ENCODE measurements around the gene TRRAP.
"Not testable (repeated sequence)": the region's sequence is repeated elsewhere in the genome, so short reads cannot be mapped to it uniquely, and the experiment has no call there.

The TRRAP gene

DNA sequence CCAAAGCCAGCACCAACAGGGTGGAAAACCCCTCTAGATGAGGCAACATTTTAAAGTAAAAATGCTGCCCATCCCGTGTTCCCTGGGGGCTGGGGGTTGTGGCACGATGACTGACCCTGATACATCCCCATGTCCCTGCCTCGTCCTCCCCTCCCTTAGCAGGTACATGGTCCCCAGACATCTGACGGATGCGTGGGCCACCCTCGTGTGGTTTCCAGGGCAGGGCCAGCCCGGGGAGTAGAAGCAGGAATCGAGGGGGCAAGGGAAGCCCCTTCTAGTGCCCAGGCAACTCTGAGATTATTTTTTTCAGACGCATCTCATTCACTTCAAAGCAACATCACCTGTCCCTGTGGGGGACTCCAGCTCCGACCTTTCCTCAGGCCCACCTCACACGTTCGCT lies 12.0 kb upstream of the TRRAP start:
- no peak for DNase-seq

DNA sequence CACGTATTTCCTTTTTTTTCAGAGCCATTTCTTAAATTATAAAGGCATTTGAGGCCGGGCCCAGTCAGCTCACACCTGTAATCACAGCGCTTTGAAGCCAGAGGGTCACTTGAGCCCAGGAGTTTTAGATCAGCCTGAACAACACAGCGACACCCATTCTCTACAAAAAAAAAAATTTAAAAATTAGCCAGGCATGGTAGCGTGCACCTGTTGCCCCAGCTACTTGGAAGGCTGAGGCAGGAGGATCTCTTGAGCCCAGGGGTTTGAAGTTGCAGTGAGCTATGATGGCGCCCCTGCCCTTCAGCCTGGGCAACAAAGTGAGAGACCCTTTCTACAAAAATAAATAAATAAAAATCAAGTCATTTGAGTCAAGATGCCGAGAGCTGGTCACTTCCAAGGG lies 11.6 kb upstream of the TRRAP start:
- no peak for DNase-seq

DNA sequence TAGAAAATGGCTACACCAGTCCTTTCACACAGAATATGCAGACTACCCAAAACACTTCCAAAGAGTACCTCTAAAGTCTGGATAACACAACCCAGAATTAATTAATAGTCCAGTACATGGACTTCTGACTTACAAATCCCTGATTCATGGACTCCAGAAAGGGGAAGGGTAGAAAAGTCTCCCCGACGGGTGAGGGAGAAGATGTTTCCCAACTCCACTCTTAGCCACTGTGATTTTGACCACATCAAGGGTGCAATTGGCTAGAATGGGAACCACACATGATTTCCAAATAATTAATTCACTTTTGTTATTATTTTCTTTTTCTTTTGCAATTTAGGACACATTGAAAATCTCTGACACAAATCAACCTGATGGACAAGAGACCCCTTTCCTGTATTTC lies 9.9 kb upstream of the TRRAP start:
- no peak for DNase-seq

DNA sequence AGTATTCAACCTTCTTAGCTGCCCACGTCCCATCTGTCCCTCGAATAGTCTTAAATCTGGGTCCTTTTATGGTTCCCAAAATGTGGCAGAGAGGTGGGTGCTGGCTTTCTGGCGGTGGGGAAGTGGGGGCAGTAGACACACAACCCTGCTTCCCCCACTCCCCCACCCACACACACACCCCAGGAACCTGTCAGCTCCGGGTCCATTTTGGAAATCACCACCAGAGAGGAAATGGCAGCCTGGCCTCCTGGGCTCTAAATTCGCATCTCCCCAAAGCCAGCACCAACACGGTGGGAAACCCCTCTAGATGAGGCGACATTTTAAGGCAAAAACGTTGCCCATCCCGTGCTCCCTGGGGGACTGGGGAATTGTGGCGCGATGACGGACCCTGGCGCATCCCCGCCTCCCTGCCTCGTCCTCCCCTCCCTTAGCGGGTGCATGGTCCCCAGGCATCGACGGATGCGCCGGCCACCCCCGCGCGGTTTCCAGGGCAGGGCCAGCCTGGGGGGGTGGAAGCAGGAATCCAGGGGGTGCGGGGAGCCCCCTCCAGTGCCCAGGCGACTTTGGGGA lies 9.2 kb upstream of the TRRAP start:
- DNase-seq = peak in 7 of 56 donors; percentile 10 to 59 (median 39)

DNA sequence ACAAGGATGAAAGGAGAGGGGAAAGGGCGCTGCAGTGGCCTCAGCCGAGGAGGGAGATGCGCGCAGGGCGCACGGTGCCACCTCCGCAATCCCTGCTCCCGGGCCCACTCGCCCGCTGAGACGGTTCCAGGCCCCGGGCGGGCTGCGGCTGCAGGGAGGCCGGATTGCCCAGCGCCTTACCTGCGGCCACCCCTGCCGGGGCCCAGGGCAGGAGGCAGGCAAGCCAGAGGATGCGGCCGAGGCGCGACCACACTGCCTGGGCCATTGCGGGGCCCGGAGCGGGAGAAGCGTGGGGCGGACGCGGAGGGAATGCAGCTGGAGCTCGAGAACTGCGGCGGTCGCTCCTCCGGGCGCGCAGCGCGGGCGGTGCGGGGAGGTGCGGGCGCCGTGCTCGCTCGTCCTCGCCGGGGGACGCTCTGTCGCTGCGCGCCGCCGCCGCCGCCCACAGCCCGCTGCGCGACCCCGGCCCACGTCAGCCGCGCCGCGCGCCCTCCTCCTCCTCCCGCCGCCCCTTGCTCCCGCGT lies 8.7 kb upstream of the TRRAP start, which contains the start of gene TMEM130:
Gene TMEM130, minus strand, starts transcription at position 418 of the 524 bp plus-strand sequence. Its CDS starts 153 bp downstream, at position 265.
- peak in 6 of 56 donors; percentile 9 to 60 (median 48) for DNase-seq

DNA sequence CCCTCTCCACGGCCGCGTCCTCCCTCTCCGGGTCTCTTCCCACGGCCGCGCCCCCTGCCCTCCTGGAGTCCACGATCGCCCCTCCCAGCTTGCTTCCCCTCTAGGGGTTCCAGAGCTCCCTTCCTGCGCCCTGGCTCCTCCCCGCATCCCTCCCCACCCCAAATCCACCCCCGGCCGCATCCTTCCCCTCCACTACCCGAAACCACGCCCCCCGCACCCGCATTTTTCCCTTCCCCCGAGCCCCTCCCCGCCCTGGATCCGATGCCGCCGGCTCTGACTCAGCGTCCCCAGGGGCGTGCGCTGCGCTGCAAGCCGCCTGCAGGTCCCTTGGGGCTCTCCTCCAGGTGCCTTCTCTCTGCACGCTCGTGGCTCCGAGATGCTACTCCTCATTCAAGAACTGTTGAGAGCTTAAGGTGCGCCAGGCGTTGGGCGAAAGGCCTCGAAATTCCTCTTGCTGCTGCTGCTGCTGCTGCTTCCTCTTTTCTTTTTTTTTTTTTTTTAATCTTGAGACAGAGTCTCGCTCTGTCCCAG lies 8.1 kb upstream of the TRRAP start:
- peak in 47 of 56 donors; percentile 13 to 84 (median 49) for DNase-seq

DNA sequence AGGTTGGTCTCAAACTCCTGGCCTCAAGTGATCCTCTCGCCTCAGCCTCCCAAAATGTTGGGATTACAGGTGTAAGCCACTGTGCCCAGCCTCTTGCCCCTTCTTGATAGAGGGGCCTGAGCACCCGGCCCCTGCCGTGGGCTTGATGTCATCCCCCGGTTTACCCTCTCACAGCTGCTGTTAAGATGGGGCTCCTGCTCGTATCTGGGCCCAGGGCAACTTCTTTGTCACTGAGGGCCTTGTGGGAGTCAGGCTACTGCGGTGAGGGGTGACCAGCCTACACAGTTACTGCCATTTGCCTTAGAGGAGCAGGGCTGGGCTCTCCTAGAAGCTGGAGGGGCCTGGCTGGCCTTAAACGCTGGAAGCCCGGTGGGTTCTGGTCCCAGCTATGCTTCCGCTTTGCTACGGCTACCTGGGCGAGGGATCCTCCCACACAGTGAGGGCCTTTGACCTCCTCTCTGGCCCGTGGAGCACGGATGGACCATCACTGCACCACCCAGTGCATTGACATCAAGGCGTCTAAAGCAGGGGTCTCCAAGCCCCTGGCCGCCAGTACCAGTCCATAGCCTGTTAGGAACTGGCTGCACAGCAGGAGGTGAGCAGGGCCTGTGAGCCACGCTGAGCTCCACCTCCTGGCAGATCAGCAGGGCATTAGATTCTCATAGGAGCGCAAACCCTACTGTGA lies 7.4 kb upstream of the TRRAP start:
- DNase-seq = no peak

DNA sequence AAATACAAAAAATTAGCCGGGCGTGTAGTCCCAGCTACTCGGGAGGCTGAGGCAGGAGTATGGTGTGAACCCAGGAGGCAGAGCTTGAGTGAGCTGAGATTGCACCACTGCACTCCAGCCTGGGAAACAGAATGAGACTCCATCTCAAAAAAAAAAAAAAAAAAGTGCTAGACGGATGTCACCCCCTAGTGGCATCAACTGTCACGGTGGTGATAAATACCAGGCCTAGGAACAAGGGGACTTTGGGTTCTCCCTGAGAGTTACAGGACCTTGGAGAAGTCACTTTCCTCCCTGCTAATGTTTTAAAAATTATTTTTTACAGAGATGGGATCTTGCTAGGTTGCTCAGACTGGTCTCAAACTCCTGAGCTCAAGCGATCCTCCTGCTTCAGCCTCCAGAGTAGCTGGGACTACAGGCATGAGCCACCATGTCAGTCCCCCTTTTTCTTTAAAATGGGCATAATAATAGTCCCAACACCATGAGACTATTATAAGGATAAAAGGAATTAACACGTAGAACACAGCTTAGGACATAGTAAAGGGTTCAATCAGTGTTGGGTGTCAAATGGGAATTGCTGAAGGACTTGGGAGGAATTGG lies 5.9 kb upstream of the TRRAP start:
- DNase-seq = no peak

DNA sequence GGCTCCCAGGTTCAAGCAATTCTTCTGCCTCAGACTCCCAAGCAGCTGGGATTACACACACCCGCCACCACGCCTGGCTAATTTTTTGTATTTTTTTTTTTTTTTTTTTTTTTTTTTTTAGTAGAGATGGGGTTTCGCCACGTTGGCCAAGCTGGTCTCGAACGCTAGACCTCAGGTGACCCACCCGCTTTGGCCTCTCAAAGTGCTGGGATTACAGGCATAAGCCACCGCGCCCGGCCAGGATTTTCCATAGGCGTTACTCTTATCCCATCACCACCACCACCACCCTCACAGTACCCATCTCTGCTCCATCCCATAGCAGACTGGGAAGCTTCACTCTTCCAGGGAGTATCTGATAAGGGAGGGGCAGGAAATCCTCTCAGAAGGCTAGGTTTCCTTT lies 4.7 kb upstream of the TRRAP start:
- not testable (repeated sequence) for DNase-seq

DNA sequence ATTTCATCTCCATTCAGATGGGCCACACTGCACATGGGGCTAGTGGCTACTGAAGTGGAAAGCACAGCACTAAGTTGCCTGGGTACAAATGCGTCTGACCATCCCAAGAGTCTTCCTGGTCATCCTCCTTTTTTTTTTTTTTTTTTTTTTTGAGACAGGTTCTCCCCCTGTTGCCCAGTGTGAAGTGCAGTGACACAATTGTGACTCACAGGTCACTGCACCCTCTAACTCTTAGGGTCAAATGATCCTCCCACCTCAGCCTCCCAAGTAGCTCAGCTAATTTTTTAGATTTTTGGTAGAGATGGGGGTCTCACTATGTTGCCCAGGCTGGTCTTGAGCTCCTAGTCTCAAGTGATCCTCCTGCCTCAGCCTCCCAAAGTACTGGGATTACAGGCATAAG lies 3.4 kb upstream of the TRRAP start:
- no peak for DNase-seq

DNA sequence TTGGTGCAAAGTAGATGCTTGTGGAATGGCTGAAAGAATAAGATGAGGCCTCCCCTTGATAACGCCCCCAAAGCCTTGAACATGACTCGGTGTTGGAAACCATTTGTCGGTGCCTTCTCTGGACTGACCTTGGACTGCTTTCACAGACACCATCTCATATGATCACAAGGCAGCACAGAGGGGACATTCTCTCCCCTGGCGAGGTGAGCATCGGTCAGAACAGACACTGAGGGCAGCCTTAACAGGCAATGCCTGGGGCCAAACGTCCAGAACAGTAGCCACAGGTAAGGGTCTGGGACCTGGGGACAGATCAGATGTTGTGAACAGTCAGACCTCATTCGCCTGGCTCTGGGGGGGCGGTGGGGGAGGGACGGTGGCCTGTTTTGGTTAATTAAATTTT lies 2.8 kb upstream of the TRRAP start:
- DNase-seq = no peak

DNA sequence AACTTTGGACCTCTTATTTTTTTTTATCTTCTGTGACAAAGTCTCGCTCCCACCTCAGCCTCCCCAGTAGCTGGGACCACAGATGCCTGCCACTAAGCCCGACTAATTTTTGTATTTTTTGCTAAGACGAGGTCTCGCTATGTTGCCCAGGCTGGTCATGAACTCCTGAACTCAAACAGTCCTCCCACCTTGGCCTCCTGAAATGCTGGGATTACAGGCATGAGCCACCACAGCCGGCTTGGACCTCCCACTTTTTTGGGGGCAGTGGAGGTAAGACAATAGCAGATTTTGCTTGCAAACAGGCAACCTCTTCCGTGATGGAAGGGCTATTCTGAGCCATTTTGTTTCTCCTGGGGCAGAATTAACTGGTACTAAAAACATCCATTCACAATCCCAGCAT lies 1.2 kb upstream of the TRRAP start:
- DNase-seq = no peak

DNA sequence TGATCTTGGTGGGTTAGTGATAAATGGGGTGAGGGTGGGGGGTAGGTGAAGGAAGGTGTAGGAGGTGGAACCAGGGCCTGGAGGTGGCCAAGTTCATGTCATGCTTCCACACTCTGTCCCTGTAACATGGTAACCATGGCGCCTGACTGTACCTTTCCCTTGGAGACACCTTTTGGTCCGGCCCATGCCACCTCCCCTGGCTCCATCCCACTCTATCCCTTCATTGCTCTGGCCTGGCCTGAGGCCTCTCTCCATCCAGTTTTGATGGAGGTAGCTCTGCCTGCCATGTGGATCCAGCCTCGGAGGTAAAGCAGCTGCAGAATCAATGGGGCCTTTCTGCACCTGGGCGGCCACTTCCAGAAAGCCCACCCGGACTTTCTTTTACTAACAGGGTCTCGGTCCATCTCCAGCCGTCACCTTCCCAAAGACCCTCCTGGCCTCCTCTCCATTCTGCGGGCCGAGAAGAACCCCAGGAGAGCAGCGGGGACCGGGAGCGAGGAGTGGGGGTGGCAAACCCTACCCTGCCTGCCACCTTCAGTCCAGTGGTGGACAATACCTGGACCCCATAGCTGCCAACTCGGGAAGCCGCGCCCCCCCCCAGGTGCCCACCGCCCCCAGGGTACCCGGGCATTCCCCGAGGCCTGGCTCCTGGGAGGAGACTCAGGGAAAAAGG lies 504 bp upstream of the TRRAP start:
- peak in 1 of 56 donors; percentile 14 for DNase-seq

DNA sequence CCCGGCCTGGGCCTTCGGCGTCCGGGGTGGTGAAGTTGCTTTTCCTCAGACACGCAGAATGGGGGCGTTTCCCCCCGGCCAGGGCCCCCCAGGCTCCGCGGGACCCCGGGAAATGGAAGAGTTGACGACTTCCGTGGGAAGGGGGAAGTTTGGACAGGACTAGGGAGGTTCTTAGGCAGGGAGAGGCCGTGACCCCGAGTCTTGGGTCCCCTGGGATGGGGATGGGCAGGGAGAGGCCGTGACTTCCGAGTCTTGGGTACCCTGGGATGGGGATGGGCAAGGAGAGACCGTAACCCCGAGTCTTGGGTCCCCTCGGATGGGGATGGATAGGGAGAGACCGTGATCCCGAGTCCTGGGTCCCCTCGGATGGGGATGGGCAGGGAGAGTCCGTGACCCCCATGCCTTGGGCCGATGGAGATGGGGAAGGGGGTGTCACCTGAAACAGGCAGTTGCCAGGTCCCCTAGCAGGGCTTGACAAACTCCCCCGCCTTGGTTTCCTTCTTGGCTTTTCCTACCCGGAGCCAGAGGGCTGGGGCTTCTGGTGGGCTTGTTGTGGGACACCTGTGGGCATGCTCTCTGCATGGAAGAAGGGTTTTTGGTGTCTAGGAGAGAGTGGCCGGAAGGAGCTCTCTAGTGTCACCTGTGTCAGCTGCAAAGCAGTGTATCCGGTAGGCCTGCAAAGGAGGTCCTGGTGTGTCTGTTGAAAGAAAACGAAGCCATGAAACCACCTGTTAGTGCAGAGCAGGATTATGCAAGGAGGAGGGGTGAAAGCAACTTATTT lies 1.1 kb downstream of the TRRAP start:
- DNase-seq = no peak

DNA sequence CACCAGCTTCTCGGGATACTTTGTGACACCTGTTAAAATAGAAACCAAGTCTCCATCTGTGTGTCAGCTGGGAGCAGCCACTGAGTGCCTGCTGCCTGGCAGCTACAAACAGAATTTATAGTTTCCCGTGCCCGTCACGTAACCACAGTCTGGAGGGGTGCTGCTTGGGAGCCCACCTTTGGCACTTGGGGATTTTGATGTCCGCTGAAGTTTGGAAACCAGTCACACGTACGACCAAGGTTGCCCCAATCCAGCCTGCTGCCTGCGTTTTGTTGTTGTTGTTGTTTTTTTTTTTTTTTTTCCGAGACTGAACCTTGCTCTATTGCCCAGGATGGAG lies 1.6 kb downstream of the TRRAP start:
- no peak for DNase-seq

DNA sequence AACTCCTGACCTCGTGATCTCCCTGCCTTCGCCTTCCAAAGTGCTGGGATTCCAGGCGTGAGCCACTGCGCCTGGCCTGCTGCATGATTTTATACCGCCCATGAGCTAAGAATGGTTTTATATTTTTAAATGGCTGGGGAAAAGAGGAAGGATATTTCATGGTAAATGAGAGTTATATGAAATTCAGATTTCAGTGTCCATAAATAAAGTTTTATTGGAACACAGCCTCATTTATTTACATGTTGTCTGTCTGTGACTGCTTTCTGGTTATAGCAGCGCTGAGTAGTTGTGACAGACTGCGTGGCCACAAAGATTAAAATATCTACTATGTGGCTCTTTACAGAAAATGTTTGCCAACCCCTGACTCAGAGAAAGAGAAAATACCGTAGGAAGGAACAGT lies 2.2 kb downstream of the TRRAP start:
- DNase-seq = no peak

DNA sequence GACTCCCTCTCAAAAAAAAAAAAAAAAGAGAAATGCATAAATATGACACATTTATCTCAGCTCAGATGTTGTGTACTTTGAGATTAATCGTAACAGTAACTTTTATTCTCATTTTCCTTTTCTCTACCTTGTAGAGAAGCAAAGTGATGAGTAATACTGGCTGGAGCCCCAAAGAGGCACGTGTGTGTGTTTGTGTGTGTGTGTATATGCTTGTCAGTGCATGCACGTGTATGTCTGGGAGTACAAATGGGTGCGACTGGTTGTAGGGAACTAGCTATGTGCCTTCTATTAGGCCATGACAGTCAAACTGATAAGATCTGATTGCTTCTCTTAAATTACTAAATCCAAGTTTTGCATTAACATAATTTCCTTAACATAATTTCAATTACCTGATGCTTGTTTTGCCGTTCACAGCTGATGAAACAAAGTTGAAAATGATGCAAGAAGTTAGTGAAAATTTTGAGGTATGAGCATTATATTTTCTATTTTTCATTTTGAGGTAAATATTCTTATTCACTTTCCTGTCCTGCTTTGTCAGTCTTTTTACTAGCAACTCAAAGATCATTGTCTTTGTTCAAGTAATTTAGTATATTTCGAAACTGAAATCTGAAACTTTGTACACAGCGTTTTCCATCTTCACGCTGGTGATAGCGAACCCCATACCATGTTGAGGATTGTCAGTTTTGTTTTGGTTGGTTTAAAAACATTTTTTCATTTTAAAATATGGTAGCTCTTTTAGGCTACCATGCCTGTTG lies 3.4 kb downstream of the TRRAP start:
- no peak for DNase-seq

DNA sequence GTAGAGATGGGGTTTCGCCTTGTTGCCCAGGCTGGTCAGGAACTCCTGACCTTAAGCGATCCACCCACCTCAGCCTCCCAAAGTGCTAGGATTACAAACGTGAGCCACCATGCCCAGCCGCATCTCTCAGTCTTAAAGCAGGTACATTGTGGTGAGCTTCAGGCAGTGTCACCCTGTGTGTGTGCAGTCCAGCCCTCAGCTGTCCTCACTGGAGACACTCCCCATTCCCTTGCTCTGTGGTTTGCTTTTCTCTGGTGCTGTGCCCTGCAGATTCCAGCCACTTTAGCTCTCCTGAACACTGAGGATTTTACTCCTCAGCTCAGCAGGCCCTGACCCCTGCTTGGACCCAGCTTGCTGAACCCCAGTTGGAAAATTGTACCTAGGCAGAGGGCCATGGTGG lies 6.1 kb downstream of the TRRAP start:
- DNase-seq = no peak

DNA sequence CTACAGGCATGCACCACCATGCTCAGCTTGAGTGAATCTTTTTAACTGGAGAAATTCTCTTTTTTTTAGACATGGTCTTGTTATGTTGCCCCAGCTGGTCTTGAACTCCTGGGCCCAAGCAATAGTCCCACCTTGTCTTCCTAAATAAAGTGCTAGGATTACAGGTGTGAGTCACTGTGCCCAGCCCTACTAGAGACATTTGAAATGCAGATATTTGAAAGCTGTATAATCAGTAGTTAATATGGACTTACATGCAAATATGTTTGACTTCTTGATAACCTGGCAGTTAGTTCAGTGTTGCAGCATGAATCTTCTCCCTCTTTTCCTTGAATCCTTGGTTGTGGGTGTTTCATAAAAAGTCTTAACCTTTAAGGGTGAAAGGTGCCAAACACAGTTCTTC lies 8.7 kb downstream of the TRRAP start:
- no peak for DNase-seq

DNA sequence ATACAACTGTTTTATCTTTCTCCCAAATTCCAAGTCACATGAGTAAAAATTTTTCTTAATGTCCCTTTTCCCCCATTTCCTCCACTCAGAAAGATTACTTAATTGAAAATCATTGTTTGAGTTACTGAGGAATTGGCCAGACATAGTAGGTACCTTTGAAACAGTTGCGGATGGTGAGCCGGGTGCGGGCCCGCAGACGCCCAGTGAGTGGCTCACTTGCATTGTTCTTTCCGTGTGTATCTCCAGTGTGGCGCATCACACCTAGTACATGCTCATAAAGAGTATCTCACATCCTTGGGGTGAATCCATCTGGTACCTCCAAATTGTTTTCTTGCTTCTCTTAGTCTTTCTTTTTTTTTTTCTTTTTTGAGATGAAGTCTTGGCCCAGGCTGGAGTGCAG lies 14.3 kb downstream of the TRRAP start:
- no peak for DNase-seq
